ENCODE data around the gene ETF1.

The ETF1 gene

DNA sequence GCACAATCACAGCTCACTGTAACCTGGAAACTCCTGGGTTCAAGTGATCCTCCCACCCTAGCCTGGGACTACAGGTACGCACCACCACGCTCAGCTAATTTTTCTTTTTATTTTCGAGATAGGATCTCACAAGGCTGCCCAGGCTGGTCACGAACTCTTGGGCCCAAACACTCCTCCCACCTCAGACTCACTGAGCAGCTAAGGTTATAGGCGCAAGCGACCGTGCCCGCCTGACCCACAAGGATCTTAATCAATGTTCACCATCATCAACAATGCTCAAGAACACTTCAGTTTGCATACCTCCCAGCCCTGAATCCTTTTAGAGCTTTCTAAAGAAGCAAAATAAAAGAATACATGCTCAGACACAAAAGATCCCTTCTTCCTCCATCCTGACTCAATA is 13.2 kb downstream of the ETF1 start:
- in situ Hi-C loops (cut with MboI; ENCODE audit: low sequenced_read_pairs), result no loop called here

DNA sequence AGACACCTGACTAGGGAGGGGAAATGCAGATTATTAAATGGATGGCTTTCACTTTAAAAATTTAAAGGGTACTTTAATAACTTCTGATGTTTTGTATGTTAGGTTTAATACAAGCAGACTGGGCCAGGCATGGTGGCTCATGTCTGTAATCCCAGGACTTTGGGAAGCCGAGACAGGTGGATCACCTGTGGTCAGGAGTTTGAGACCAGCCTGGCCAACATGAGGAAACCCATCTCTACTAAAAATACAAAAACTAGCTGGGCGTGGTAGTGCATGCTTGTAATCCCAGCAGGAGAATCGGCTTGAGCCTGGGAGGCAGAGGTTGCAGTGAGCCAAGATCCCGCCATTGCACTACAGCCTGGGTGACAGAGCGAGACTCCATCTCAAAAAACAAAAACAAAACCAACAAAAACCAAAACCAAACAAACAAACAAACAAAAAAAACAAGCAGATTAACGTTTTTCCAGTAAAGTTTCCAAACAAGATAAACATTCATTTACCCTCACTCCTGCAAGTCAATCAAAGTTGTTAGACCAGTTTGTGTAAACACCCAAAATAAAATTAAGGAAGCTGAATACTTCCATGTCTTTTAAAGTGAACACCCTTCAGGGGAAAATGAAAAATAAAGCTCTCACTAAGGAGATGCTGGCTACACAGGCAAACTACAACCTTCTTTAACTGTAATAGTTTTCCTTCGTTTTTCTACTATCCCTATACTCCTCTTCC is 14.1 kb downstream of the ETF1 start:
- in situ Hi-C loops (cut with MboI; ENCODE audit: low sequenced_read_pairs), result no loop called here

DNA sequence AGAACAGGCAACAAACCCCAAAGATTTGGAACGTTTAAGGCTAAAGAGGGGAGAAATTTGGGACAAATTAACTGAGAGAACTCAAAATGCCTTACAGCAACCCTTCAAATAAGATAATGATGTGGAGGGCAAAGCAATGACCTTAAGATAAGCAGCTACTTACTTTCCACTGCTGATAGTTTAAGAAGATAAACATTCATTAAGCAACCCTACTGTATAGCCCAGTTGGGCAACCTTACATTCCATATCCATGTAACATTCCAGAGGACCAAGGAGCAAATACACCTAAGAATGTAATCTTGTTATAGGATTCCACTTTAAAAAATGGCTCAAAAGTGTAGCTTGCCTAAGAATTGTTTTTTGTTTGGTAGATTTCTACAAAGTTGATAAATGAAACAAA is 14.8 kb downstream of the ETF1 start:
- in situ Hi-C loops (cut with MboI; ENCODE audit: low sequenced_read_pairs), result no loop called here

DNA sequence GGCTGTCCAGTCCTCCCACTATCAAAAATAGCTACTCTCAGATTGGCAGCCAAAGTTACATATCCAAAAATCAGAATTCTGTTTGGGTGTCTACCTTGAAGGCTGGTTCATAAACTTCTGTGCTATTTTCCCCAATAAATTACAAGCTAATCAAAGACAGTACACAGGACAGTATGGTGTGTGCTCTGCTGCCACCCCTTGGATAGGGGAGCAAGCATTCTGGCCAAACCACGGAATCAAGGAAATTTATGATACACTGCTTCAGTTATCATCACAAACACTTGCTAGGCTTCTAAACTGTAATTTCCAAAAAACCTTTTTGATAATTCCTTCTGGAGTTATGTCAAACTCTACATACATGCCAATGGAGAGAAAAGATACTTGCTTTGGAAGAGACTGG is 15.9 kb downstream of the ETF1 start:
- in situ Hi-C loops (cut with MboI; ENCODE audit: low sequenced_read_pairs), result no loop called here

DNA sequence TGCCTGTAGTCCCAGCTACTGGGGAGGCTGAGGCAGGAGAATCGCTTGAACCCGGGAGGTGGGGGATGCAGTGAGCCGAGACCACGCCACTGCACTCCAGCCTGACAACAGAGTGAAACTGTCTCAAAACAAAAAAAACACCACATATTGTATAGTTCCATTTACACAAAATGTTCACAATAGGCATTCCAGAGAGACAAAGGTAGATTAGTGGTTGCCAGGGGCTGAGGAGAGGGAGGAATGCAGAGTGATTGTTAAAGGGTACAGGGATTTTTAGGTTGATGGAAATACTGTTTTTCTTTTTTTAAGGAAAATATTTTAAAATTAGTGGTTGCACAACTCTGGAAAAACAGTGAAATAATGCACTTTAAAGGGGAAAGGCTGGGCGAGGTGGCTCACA is 19.6 kb downstream of the ETF1 start:
- in situ Hi-C loops (cut with MboI; ENCODE audit: low sequenced_read_pairs), result loop anchor here (25.0 kb wide), 1 partner anchor 336 kb away; the partner anchor contains the start of genes BRD8 and KIF20A

DNA sequence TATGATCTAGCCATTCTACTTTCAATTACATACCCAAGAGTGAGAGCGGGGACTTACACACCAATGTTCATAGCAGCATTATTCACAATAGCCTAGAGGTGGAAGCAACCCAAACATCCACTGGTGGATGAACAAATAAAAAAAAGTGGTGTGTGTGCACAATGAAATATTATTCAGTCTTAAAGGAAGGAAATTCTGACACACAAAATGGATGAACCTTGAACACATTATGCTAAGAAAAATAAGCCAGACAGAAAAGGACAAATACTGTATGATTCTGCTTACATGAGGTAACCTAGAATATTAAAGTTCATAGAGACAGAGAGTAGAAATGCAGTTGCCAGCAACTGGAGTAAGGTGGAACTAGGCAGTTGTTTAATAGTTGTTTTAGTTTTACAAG is 22.1 kb downstream of the ETF1 start:
- in situ Hi-C loops (cut with MboI; ENCODE audit: low sequenced_read_pairs), result loop anchor here (25.0 kb wide), 1 partner anchor 334 kb away; the partner anchor contains the start of genes BRD8 and KIF20A

DNA sequence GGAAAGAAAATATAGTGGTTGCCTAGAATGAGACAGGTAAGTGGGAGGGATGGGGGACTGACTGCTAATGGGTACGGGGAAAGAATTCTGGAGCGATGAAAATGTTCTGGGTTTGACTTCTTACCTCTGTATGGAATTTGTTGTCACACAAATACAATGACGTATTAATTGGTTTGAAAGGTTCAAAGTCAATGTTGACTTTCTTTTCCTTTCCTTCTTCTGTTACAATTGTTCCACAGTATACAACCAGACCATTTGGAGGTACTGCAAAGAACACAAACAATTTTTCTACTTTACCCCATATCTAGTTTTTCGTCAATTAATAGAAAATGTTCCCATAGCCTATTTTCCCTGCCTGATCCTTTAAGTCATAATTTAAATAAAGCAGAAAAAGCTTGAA is 25.6 kb downstream of the ETF1 start:
- in situ Hi-C loops (cut with MboI; ENCODE audit: low sequenced_read_pairs), result loop anchor here (25.0 kb wide), 1 partner anchor 330 kb away; the partner anchor contains the start of genes BRD8 and KIF20A

DNA sequence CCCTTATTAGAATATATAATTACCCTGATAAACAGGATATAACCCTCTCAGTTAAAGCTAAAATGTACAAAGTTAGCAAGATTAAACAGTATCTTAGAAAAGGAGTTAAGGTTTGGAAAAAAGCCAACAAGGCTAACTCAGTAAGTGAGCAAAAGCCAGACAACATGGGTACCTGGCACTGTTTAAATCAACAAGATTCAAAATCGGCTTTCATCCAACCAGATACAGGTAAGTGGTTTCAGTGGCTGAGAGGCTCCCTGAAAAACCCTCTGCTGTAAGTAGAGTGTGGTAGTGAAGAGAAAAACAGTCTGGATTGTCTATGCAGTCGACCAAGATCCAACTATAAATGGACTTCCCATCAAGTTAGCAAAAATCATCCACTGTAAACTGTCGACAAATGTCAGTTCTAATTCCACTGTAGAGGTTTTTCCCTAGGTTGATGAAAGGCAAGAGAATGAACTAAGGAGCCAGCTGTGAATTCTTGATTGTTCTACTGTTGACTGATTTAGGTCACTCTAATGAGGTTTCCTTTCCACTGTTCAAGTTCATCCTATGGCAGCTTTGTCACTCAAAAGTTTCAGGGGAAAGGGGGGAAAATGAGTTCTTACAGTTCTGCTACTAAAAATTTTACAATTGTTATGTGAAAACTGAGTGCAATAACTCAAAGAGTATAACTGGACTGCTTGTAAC is 27.3 kb downstream of the ETF1 start:
- in situ Hi-C loops (cut with MboI; ENCODE audit: low sequenced_read_pairs), result loop anchor here (25.0 kb wide), 1 partner anchor 328 kb away; the partner anchor contains the start of genes BRD8 and KIF20A

DNA sequence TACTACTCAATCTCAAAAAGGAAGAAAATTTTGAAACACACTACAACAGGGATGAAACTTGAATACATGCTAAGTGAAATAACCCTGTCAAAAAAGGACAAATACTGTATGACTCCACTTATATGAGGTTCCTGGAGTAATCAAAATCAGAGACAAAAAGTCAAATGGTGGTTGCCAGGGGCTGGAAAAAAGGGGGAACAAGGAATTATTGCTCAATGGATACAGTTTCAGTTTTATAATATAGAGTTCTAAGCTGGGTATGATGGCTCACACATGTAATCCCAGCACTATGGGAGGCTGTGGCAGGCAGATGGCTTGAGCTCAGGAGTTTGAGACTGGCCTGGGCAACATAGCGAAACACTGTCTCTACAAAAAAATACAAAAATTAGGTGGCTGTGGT is 29.0 kb downstream of the ETF1 start:
- in situ Hi-C loops (cut with MboI; ENCODE audit: low sequenced_read_pairs), result loop anchor here (25.0 kb wide), 1 partner anchor 327 kb away; the partner anchor contains the start of genes BRD8 and KIF20A

DNA sequence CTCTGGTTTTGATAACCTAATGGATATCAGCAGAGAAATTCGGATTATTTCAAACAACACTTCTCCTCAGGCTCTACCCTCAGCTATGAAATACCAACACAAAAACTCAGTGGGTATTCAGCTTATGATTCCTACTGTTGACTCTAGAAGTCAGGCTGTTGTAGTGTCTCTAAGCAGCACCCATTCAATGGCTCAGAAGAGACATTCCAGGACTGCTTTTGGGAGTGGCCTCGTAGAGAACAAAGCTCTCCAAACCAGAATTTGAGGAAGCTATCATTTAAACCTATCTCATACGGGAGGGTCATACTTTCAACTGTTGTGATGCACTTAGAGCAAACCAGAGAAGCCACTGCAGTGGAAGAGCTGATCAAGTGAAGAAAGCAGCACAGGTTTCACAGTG is 34.1 kb downstream of the ETF1 start:
- in situ Hi-C loops (cut with MboI; ENCODE audit: low sequenced_read_pairs), result loop anchor here (25.0 kb wide), 1 partner anchor 322 kb away; the partner anchor contains the start of genes BRD8 and KIF20A

DNA sequence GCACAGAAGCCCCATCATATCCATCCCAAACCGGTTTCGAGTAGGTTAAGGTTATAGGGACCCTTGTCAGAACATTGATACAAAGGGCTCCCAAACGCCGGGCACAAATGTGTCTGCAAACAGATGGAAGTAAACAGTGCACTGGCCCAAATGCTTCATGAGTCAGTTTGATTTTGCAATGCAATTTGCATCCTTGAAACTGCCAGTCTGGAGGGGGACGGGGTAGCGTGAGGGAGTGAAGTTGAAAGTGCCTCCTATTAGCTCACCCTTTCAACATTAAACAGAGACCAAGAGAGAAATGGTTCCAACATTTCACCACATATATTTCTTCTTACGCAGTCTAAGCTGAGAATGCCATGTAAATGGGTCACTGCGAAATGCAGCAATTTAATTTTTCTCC is 35.6 kb downstream of the ETF1 start:
- in situ Hi-C loops (cut with MboI; ENCODE audit: low sequenced_read_pairs), result loop anchor here (25.0 kb wide), 1 partner anchor 320 kb away; the partner anchor contains the start of genes BRD8 and KIF20A

DNA sequence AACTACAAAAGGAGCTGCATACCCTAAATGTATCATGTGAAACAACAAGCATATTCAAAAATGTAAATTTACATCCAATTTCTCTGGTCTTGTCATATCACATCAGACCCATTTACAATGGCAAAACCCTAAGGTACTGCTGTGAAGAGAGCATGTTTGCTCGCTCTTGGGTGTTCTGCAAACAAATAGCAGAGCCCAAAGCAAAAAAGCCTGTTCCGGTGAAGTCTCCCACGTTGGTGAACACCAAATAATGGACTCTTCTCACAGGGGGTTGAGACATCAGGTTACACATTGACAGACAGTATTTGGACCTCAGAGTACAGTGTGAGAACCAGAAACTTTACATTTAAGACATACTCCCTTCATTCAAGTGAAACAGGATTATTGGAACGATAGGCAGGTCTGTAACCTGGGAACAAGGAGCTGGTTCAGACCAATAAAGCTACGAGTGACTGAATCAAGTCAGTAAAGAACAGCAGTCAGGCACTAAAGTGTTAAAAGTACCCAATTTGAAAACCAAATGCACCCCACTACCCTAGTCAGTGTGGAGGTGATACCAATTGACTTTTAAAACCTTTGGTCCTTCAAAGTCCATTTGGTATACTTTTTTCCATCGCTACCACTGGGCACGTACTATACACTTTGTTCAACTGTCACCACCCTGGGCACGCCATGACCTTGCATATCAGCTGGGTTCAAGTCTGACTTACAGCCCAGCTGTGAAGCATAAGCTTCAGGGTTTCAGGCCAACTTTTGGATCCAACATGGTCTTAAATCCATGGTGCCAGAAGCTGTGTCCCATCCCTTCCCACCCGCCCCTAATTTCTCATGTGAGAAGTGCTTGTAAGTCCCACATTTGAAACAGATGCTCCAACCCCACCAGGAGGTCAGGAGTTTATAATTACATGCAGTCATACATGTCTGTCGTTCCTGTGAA is 36.4 kb downstream of the ETF1 start:
- in situ Hi-C loops (cut with MboI; ENCODE audit: low sequenced_read_pairs), result loop anchor here (25.0 kb wide), 1 partner anchor 319 kb away; the partner anchor contains the start of genes BRD8 and KIF20A

DNA sequence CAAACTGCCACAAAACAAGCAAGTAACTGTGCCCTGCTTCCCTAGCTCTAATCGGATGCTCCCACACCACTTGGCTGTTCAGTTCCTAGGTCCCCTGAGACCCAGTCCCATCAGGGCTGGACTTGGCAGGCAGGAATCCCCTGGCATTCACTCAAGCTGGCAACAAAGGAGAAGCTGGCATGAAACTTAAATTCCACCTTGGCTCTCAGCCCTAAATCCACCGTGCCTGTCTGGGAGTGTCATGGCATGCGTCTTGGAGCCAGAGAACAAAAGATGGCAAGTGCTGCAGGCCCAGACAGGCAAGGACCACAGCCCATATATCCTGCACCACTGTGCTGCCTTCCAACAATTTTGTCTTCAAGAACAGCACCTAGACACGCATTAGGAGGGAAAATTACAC is 38.2 kb downstream of the ETF1 start:
- in situ Hi-C loops (cut with MboI; ENCODE audit: low sequenced_read_pairs), result loop anchor here (25.0 kb wide), 1 partner anchor 317 kb away; the partner anchor contains the start of genes BRD8 and KIF20A

DNA sequence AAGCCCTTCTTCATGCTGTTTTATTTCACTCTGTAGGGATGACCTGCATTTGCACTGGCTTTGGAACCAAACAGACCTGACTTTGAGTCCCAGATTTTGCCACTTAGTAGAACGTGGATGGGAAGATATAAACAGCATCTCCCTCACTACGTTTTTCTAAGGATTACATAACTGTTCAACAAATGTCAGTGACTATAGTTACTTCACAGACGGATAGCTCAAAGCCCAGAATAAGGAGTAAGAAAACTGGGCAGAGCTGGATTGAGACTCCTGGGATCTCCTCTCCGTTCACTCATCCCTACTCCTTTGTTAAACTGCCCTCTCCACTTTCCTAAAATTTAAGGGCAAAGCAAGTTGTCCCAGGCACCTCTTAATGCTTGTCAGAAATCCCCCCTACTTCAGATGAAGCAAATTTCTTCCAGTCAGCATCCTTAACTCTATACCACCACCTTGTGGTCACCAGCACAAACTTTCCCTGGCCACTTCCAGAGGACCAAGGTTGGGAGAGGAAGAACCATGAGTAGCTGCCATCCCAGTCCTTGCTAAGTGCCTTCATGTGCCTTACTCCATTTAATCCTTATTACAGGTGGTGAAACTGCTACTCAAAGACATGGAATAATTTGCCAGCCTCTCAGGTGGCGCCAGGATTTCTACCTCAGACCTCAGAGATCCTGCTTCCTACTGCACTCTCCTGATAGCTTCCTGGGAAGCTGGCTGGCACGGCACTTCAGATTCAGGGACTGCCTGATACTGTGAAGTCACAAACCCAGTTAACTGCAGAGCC is 39.4 kb downstream of the ETF1 start:
- in situ Hi-C loops (cut with MboI; ENCODE audit: low sequenced_read_pairs), result loop anchor here (25.0 kb wide), 1 partner anchor 316 kb away; the partner anchor contains the start of genes BRD8 and KIF20A

DNA sequence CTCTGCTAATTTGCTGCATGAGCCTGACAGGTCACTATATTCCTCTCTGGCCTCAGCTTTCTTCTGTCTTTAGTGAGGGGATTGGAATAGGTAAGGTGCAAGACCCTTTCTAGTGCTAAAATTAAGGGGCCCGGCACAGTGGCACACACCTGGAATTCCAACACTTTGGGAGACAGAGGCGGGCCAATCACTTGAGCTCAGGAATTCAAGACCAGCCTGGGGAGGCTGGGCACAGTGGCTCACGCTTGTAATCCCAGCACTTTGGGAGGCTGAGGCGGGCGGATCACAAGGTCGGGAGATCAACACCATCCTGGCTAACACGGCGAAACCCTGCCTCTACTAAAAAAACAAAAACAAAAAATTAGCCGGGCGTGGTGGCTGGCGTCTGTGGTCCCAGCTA is 40.5 kb downstream of the ETF1 start:
- in situ Hi-C loops (cut with MboI; ENCODE audit: low sequenced_read_pairs), result loop anchor here (25.0 kb wide), 1 partner anchor 315 kb away; the partner anchor contains the start of genes BRD8 and KIF20A

DNA sequence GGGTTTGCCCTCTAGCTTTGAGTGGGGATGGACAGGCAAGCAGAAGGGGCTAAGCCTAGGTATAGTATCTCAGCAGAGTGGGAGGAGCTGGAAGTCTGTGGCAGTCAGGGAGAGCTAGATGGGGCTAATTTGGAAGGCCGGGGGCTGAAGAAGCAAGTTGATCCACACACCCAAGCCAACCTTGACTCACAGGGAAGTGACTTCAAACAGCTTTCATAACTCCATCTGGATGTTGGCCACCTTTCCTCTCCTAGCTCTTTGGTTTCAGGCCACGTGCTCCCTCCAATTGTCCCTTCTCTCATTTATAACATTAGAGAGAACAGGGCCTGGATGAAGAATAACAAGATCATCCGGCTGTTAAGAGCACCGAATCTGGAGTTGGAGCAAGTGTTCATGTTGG is 40.9 kb downstream of the ETF1 start:
- in situ Hi-C loops (cut with MboI; ENCODE audit: low sequenced_read_pairs), result loop anchor here (25.0 kb wide), 1 partner anchor 315 kb away; the partner anchor contains the start of genes BRD8 and KIF20A

DNA sequence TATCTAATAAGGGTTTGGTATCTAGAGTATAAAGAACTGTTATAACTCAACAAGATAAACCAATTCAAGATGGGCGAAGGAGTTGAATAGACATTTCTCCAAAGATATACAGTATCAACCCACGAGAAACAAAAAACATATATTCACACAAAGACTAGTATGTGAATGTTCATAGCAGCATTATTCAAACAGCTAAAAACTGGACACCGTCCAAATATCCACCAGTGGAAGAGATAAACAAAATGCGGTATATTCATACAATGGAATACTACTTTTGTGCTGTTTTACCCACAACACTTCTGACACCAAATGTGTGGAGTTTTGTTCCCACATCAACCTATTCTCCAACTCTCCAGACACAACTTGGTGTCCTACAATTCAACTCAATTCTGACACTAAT is 44.7 kb downstream of the ETF1 start:
- in situ Hi-C loops (cut with MboI; ENCODE audit: low sequenced_read_pairs), result no loop called here

DNA sequence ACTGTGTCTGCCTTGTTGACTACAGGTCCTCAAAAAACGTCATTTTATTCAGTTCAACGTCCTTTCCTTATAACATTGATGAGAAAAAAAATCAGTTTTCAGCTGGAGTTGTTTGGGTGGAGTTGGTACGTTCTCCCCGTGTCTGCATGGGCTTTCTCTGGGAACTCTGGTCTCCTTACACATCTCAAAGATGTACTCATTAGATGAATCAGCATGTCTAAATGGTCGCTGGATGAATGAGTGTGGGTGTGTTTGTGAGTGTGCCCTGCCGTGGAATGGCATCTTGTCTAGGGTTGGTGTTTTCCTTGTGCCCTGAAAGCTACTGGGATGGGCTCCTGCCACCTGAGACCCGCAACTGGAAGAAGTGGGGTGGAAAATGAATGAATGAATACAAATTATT is 47.7 kb downstream of the ETF1 start:
- in situ Hi-C loops (cut with MboI; ENCODE audit: low sequenced_read_pairs), result no loop called here

DNA sequence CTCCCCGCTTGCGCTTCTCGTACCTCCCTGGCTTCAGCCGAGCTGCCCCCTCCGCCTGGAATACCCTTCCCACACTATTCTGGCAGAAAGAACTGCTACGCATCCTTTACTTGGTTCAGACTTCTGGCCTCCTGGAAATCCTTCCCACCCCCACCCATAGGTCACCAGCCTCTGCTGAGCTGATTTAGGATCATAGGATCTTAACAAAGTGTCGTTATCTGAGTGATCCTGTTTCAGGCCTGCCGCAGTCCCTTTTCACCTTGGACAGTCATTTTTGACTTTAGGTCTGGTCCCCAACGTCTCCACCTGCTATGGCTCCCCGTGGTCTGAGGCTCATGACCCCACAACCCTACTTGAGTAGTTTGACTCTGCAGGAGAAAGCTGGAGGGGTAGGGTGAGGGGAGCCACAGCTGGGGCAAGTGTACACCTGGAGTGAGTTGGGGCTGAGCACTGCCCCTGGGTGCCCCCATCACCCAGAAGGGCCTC is 50.4 kb downstream of the ETF1 start:
- in situ Hi-C loops (cut with MboI; ENCODE audit: low sequenced_read_pairs), result no loop called here
